ENCODE results near the gene HIPK1. TPM values are rescaled to one million over a fixed set of nuclear protein-coding genes. Genes with fewer than 3 reads are reported as not detected.

The HIPK1 gene
- total RNA-seq, 1 experiment from 2014 or later, result 40.1 TPM

GRCh38 chr1:113958691-113959090, 29.6 kb downstream of the HIPK1 start:
- POLR2A ChIA-PET, result no interaction called here
- H3K4me1 ChIP-seq (ENCODE audit: control insufficient read depth in 1 of 2, insufficient read depth in 2 of 2, low read length in 2 of 2), result no peaks in the 10 kb centered on the region
- CTCF ChIA-PET, result no interaction called here
- DNase-seq (ENCODE audit: low read depth, low spot score) (no peak), ATAC-seq (no peak)
- no peaks in the 10 kb centered on the region for H3K9me3 ChIP-seq (ENCODE audit: control insufficient read depth in 1 of 2, insufficient read depth in 1 of 2, low read depth in 1 of 2, low read length in 2 of 2)
- no peaks in the 10 kb centered on the region for H4K20me1 ChIP-seq (ENCODE audit: insufficient read depth)
- H3K27ac ChIP-seq (ENCODE audit: low read depth, low read length), result no peak overlapping the region
- H3K9me2 ChIP-seq (ENCODE audit: insufficient read depth), result no peaks in the 10 kb centered on the region
- H2AFZ ChIP-seq (ENCODE audit: low read depth, low read length, poor library complexity, severe bottlenecking), result no peak overlapping the region
- intact Hi-C loops (cut with micrococcal nuclease), result no loop called here
- H3K4me3 ChIP-seq (replicated peaks in 1 of 2; ENCODE audit: low read depth in 1 of 2, low read length in 2 of 2), result no peak overlapping the region
- H3K36me3 ChIP-seq (ENCODE audit: control insufficient read depth in 1 of 2, insufficient read depth in 2 of 2, low read length in 2 of 2), result peaks cover 16 to 26% of the 10 kb centered on the region in 2 experiments
- RAD21 ChIA-PET (ENCODE audit: low non-redundant PET in 1 of 2, low total read pairs in 2 of 2, uncharacterized antibody in 2 of 2, unreplicated experiment in 2 of 2), result no interaction called here
- no peak overlapping the region for H3K4me2 ChIP-seq (ENCODE audit: low read length)
- no peaks in the 10 kb centered on the region for H3K79me2 ChIP-seq (ENCODE audit: insufficient read depth, low read length)
- no peaks in the 10 kb centered on the region for H3K27me3 ChIP-seq (ENCODE audit: insufficient read depth, low read length)
- BruUV-seq (replicated peaks), result no TSS peak
- H3K9ac ChIP-seq (ENCODE audit: low read length), result no peak overlapping the region
- TF ChIP-seq EZH2 (IDR thresholded peaks at IDR 0.05) (no peak), RAD21 (IDR thresholded peaks at IDR 0.05; ENCODE audit: low read depth) (no peak), SIN3A (IDR thresholded peaks at IDR 0.05; ENCODE audit: low read depth) (no peak), JUND (IDR thresholded peaks at IDR 0.05) (no peak), MAX (IDR thresholded peaks at IDR 0.05) (no peak), ELF1 (IDR thresholded peaks at IDR 0.05; ENCODE audit: borderline replicate concordance, low read depth) (no peak), POLR2AphosphoS5 (IDR thresholded peaks at IDR 0.05; ENCODE audit: low read depth, low read length) (no peak), ZFX (IDR thresholded peaks at IDR 0.05) (no peak), CTCF (IDR thresholded peaks at IDR 0.05 in 2 of 3, conservative IDR thresholded peaks at IDR 0.05 in 1 of 3; ENCODE audit: borderline replicate concordance in 1 of 3, insufficient read depth in 1 of 3, low read depth in 2 of 3, low read length in 2 of 3) (no peak), SRF (IDR thresholded peaks at IDR 0.05; ENCODE audit: low read depth) (no peak)
